H1 (cell line): Measurements from ENCODE around the gene RIBC2. TPM values are rescaled to one million over a fixed set of nuclear protein-coding genes. Genes with fewer than 3 reads are reported as not detected.

Source experiments
- CTCF ChIA-PET: fragments of 300-600 bp; sonication (Branson Sonifier 250); formaldehyde crosslinking; loops from one replicate; lab custom pipeline; 2021; ENCODE audit not compliant: partially characterized antibody; lab: Charles Lee
- POLR2A ChIA-PET: fragments of 300-600 bp; sonication (Branson Sonifier 250); formaldehyde crosslinking; loops from one replicate; lab custom pipeline; 2021; ENCODE audit warnings: inconsistent platforms; ENCODE audit not compliant: partially characterized antibody; lab: Charles Lee
- DNase-seq, 2 experiments: peaks; one replicate each; pipeline versions ENCODE4 v3.0.0 to v3.0.0-alpha.2; 2010 to 2022; ENCODE audit warnings: low spot score in 2 of 2, low read depth in 1 of 2, mixed read lengths in 1 of 2
- FAIRE-seq: peaks from 2 replicates; lab custom pipeline; 2011; peaks lifted over from hg19 to GRCh38; lab: Jason Lieb, UNC
- H2AFZ ChIP-seq: 2 replicates; pipeline ENCODE4 v1.8.1; 2012; ENCODE audit warnings: low read length, inconsistent platforms
- H2AK5ac ChIP-seq: 2 replicates; pipeline ENCODE4 v1.6.1; 2013; ENCODE audit warnings: low read depth, low read length
- H2BK120ac ChIP-seq: replicated peaks from 2 replicates; pipeline ENCODE3; 2013; ENCODE audit warnings: low read depth, low read length, inconsistent platforms
- H2BK12ac ChIP-seq: 2 replicates; pipeline ENCODE4 v1.6.1; 2013; ENCODE audit warnings: low read depth, low read length
- H2BK15ac ChIP-seq: 2 replicates; pipeline ENCODE4 v1.6.1; 2013; ENCODE audit warnings: low read length
- H2BK20ac ChIP-seq: 2 replicates; pipeline ENCODE4 v1.6.1; 2013; ENCODE audit warnings: low read length
- H2BK5ac ChIP-seq: 2 replicates; pipeline ENCODE4 v1.6.1; 2013; ENCODE audit warnings: low read depth, low read length
- H3K14ac ChIP-seq: 2 replicates; pipeline ENCODE4 v1.6.1; 2013; ENCODE audit warnings: inconsistent platforms; ENCODE audit not compliant: insufficient read length
- H3K18ac ChIP-seq: 2 replicates; pipeline ENCODE4 v1.6.1; 2013; ENCODE audit warnings: low read length; ENCODE audit errors: extremely low read depth
- H3K23ac ChIP-seq: 2 replicates; pipeline ENCODE4 v1.6.1; 2013; ENCODE audit warnings: inconsistent platforms; ENCODE audit not compliant: insufficient read length
- H3K23me2 ChIP-seq: 2 replicates; pipeline ENCODE4 v1.6.1; 2013; ENCODE audit warnings: low read depth, low read length
- H3K27ac ChIP-seq: 2 replicates; pipeline ENCODE4 v1.6.1; 2011; ENCODE audit warnings: low read depth, low read length, inconsistent platforms
- H3K27me3 ChIP-seq, 4 experiments: replicated peaks in 1 of 4; 1 replicate in 1 of 4; 2 replicates in 3 of 4; pipeline versions ENCODE4 v1.6.1 to v1.8.1; 2011 to 2013; ENCODE audit warnings: low read length in 3 of 4, mild to moderate bottlenecking in 3 of 4, inconsistent platforms in 2 of 4, mixed read lengths in 2 of 4, moderate library complexity in 1 of 4; ENCODE audit not compliant: control insufficient read depth in 3 of 4, insufficient read depth in 3 of 4; ENCODE audit errors: extremely low read depth in 1 of 4
- H3K36me3 ChIP-seq, 4 experiments: 2 replicates each; pipeline versions ENCODE4 v1.6.1 to v1.8.1; 2011 to 2013; ENCODE audit warnings: mild to moderate bottlenecking in 4 of 4, low read length in 3 of 4, moderate library complexity in 2 of 4, control low read depth in 1 of 4, inconsistent platforms in 1 of 4; ENCODE audit not compliant: insufficient read depth in 4 of 4, control insufficient read depth in 2 of 4
- H3K4ac ChIP-seq: replicated peaks from 2 replicates; pipeline ENCODE3; 2013; ENCODE audit warnings: low read length, low read depth, mixed read lengths, inconsistent platforms; ENCODE audit not compliant: insufficient read length
- H3K4me1 ChIP-seq, 4 experiments: replicated peaks in 1 of 4; 1 replicate in 1 of 4; 2 replicates in 3 of 4; pipeline versions ENCODE4 v1.6.1 to v1.8.1; 2011 to 2013; ENCODE audit warnings: low read length in 3 of 4, inconsistent platforms in 2 of 4, mixed read lengths in 1 of 4; ENCODE audit not compliant: insufficient read depth in 4 of 4, control insufficient read depth in 3 of 4
- H3K4me2 ChIP-seq, 2 experiments: 2 replicates each; pipeline versions ENCODE4 v1.6.1 to v1.8.1; 2011 to 2013; ENCODE audit warnings: low read depth in 2 of 2, low read length in 2 of 2, control low read depth in 1 of 2, inconsistent platforms in 1 of 2, mild to moderate bottlenecking in 1 of 2; ENCODE audit not compliant: insufficient read depth in 1 of 2
- H3K4me3 ChIP-seq, 4 experiments: fragments of 200-600, 300-600 bp in 1 of 4; sonication (generic), shearing (Covaris generic), sonication (Bioruptor Twin) in 1 of 4; 2 replicates each; pipeline versions ENCODE4 v1.5.1 to v1.8.1; 2011 to 2016; ENCODE audit warnings: low read length in 4 of 4, low read depth in 3 of 4, control low read depth in 2 of 4, inconsistent platforms in 2 of 4, mild to moderate bottlenecking in 2 of 4, mixed read lengths in 1 of 4, moderate library complexity in 1 of 4; ENCODE audit not compliant: insufficient read depth in 2 of 4; ENCODE audit errors: extremely low read depth in 1 of 4
- H3K56ac ChIP-seq: replicated peaks from 2 replicates; pipeline ENCODE3; 2013; ENCODE audit warnings: low read depth, mild to moderate bottlenecking, mixed read lengths, low read length, inconsistent platforms; ENCODE audit not compliant: insufficient read length
- H3K79me1 ChIP-seq: 2 replicates; pipeline ENCODE4 v1.6.1; 2013; ENCODE audit warnings: low read depth, low read length, control low read depth
- H3K79me2 ChIP-seq, 2 experiments: 2 replicates each; pipeline versions ENCODE4 v1.6.1 to v1.8.1; 2012 to 2013; ENCODE audit warnings: low read length in 2 of 2, mild to moderate bottlenecking in 2 of 2, inconsistent platforms in 1 of 2; ENCODE audit not compliant: insufficient read depth in 2 of 2, control insufficient read depth in 1 of 2
- H3K9ac ChIP-seq, 4 experiments: replicated peaks in 1 of 4; 1 replicate in 1 of 4; 2 replicates in 3 of 4; pipeline versions ENCODE4 v1.6.1 to v1.8.1; 2011 to 2013; ENCODE audit warnings: low read depth in 3 of 4, low read length in 3 of 4, control low read depth in 2 of 4, mild to moderate bottlenecking in 2 of 4, moderate library complexity in 2 of 4, inconsistent platforms in 1 of 4; ENCODE audit errors: extremely low read depth in 1 of 4
- H3K9me3 ChIP-seq, 2 experiments: 2 replicates each; pipeline versions ENCODE4 v1.6.1 to v1.8.1; 2012 to 2013; ENCODE audit warnings: mild to moderate bottlenecking in 2 of 2, moderate library complexity in 2 of 2, control low read depth in 1 of 2, inconsistent platforms in 1 of 2, low read depth in 1 of 2, low read length in 1 of 2, mixed read lengths in 1 of 2; ENCODE audit not compliant: insufficient read depth in 2 of 2
- H4K20me1 ChIP-seq, 2 experiments: replicated peaks in 1 of 2; 2 replicates each; pipeline versions ENCODE3 to v1.8.1; 2011 to 2013; ENCODE audit warnings: inconsistent platforms in 2 of 2, low read length in 2 of 2, mild to moderate bottlenecking in 1 of 2; ENCODE audit not compliant: insufficient read depth in 2 of 2, control insufficient read depth in 1 of 2
- H4K5ac ChIP-seq: 2 replicates; pipeline ENCODE4 v1.6.1; 2013; ENCODE audit warnings: low read length, low read depth, mixed read lengths, inconsistent platforms; ENCODE audit not compliant: insufficient read length
- H4K8ac ChIP-seq: 2 replicates; pipeline ENCODE4 v1.8.0; 2013; ENCODE audit warnings: mild to moderate bottlenecking, moderate library complexity, low read length, inconsistent platforms; ENCODE audit not compliant: insufficient read depth; ENCODE audit errors: extremely low read depth
- H4K91ac ChIP-seq: replicated peaks from 2 replicates; pipeline ENCODE3; 2013; ENCODE audit warnings: low read length, mixed read lengths, inconsistent platforms; ENCODE audit not compliant: insufficient read length
- KDM1A ChIP-seq: fragments of 200-600, 300-600 bp; sonication (generic); IDR thresholded peaks from 2 replicates; pipeline ENCODE4 v1.7.1; 2016; ENCODE audit warnings: mild to moderate bottlenecking, low read length, borderline replicate concordance
- NANOG ChIP-seq: IDR thresholded peaks from 2 replicates; pipeline ENCODE4 v1.6.1; 2011; ENCODE audit warnings: low read length, low read depth, mild to moderate bottlenecking, inconsistent platforms; ENCODE audit not compliant: insufficient read depth, poor library complexity, severe bottlenecking
- WGBS, 2 experiments: shearing (Covaris generic) in 1 of 2; methylation state at CpG; one replicate each; pipeline versions ENCODE4 v1.1.6 to v1.1.7; 2013 to 2015; ENCODE audit warnings: low lambda C conversion rate in 2 of 2, mixed read lengths in 2 of 2, inconsistent platforms in 1 of 2, low coverage in 1 of 2, missing lambda C conversion rate in 1 of 2; ENCODE audit not compliant: insufficient replicate concordance in 2 of 2, insufficient coverage in 1 of 2, insufficient read length in 1 of 2; ENCODE audit errors: extremely low coverage in 1 of 2, missing lambda C conversion rate in 1 of 2; 5-methylcytosine and 5-hydroxymethylcytosine counted together
- polyA plus RNA-seq, 7 experiments: library from polyadenylated mRNA; depleted of rRNA in 3 of 7; stranded (reverse) in 5 of 7; unstranded in 2 of 7; fragments of >200 nt in 5 of 7; fragments of 200-250 nt in 2 of 7; gene quantifications; 1 replicate in 5 of 7; 2 replicates in 1 of 7; 4 replicates in 1 of 7; pipeline versions ENCODE4 v1.2.1 to v1.2.3, GENCODE V29; 2011 to 2013; ENCODE audit warnings: missing spikeins in 2 of 7, mixed read lengths in 2 of 7
- total RNA-seq: library from RNA; stranded (reverse); fragmentation: NEBNext Ultra II Directional; extraction: Animal tissue kit (Norgen Biotek cat#: 25700); gene quantifications from 2 replicates; pipeline ENCODE4 v1.2.1, GENCODE V29; 2021

RIBC2 gene
- total and polyA plus RNA-seq, 2 of the 8 experiments (the other 6 are each of a cell fraction or from before 2014, with no cell fraction given), result 0.79 to 2.1 TPM

GRCh38 chr22:45427114-45427513 lies 13.6 kb downstream of the RIBC2 start:
- no peak overlapping the region for H3K23ac ChIP-seq
- H2BK5ac ChIP-seq, result no peak overlapping the region
- no peaks in the 10 kb centered on the region for H4K20me1 ChIP-seq
- H2BK20ac ChIP-seq, result no peak overlapping the region
- H3K4me2 ChIP-seq, result no peak overlapping the region
- POLR2A ChIA-PET, result no interaction called here
- no peak overlapping the region for H4K5ac ChIP-seq
- no peak overlapping the region for H3K9ac ChIP-seq
- H2BK120ac ChIP-seq, result no peak overlapping the region
- H3K27me3 ChIP-seq, result no peaks in the 10 kb centered on the region
- no peaks in the 10 kb centered on the region; a peak in 1 of 8 replicates for H3K36me3 ChIP-seq
- CTCF ChIA-PET, result no interaction called here
- DNase-seq (no peak), FAIRE-seq (no peak)
- H4K8ac ChIP-seq, result no peak overlapping the region
- no peak overlapping the region for H3K18ac ChIP-seq
- H3K23me2 ChIP-seq, result no peaks in the 10 kb centered on the region
- H3K79me1 ChIP-seq, result no peaks in the 10 kb centered on the region
- H2BK12ac ChIP-seq, result no peak overlapping the region
- H4K91ac ChIP-seq, result no peak overlapping the region
- no peak overlapping the region for H2AFZ ChIP-seq
- H2BK15ac ChIP-seq, result no peak overlapping the region
- TF ChIP-seq KDM1A, result peak; percentile 85; the same call in 1 of the 2 replicates
- TF ChIP-seq NANOG, result no peak
- H3K4me3 ChIP-seq, result no peak overlapping the region
- H3K27ac ChIP-seq, result no peak overlapping the region
- H2AK5ac ChIP-seq, result no peak overlapping the region
- H3K4me1 ChIP-seq, result no peaks in the 10 kb centered on the region; a peak in 1 of 7 replicates
- no peak overlapping the region for H3K4ac ChIP-seq
- H3K9me3 ChIP-seq, result no peaks in the 10 kb centered on the region
- H3K14ac ChIP-seq, result no peak overlapping the region
- H3K79me2 ChIP-seq, result no peaks in the 10 kb centered on the region
- 51% methylated on average over 2 of the region's 2 CpGs; no CpG with 5 or more reads in 1 of the 2 experiments for WGBS, 2 experiments
- no peak overlapping the region for H3K56ac ChIP-seq
